IPS-18c (cell line): ENCODE results near the gene DUS1L.

Experiments
- H3K4me3 ChIP-seq: 2 replicates; pipeline ENCODE4 v1.7.0; 2013; ENCODE audit warnings: low read depth, mild to moderate bottlenecking, low read length, moderate library complexity; ENCODE audit not compliant: insufficient read depth
- H3K9me3 ChIP-seq: one replicate; pipeline ENCODE4 v1.6.1; 2013; ENCODE audit warnings: mild to moderate bottlenecking, low read length, moderate library complexity; ENCODE audit not compliant: control insufficient read depth, insufficient read depth

The DUS1L gene

DNA sequence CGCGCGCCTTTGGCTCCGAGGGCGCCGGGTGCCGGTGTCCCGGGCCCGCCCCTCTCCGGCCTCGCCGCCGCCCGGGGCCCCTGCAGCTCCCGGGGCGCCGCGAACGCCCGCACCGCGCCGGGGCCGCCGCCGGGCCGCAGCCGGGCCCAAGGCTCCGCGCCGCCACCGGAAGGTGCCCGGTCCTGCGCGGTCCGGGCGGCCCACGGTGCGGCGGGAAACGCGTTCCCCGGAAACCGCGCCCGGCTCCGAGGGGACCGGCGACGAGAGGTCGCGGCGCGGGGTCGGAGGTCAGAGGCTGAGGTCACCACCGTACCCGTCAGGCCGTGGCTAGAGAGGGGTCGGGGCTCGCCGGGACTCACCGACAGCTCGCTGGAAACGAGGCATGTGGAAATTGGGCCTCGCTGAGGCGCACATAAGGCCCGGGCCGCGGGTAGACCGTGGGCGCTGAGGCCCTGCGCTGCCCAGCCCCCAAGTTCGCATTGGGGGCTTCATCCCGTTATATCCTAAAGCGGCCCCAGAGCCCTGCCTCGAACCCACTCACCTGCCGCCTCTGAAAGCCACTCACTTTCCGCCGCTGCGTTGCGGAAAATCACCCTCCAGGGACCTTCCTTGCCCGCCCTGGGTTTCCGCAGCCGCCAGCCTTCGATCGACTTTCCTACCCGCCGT, at the start of gene DUS1L:
TSS of gene DUS1L (minus strand) at position 167 of the 666 bp plus-strand sequence. CDS start 745 bp downstream, outside the sequence.
- no peaks in the 10 kb centered on the region for H3K9me3 ChIP-seq
- H3K4me3 ChIP-seq: peak within 1 kb of the TSS; percentile 83

DNA sequence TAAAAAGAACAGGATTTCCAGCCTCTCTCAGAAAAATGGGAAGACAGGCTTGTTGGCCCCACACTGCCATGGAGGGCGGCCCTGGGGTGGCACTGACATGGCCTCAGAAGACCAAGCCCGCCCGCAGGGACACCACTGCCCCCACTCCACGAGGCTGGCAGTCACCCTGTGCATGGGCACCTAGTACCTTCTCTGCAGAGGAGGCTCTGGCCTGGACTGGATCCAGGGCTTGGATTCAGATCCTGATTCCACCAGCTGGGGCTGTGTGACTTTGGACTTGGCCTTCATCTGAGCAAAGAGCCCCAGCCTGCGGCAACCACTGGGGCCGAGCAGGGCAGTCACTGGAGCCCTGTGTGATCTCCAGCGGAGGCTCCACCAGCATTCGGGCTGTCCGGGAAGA, 49.3 kb upstream of the DUS1L start:
- H3K9me3 ChIP-seq: peaks cover 2% of the 10 kb centered on the region

DNA sequence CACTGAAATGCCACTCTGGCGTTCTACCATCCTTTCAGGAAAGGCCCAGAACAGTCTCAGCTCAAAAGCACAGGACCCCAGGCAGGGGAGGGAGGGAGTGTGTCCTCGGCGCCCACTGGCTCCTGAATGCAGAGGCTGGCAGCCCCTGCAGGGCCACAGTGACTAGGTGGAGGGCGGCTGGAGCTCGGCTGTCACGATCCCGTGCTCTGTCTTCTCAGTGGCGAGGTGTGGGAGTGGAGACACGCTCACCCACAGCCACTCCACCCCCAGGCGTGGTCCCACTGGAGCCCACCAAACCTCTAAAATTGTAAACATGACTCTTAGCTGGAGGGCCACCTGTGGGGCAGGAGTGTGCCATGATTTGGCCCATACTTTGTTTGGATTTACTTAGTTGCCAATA, 48.8 kb upstream of the DUS1L start:
- peaks cover 2% of the 10 kb centered on the region for H3K9me3 ChIP-seq
- H3K4me3 ChIP-seq: no peak overlapping the region

More for the DNA sequence above, 49.3 kb upstream of the DUS1L start:
- no peak overlapping the region for H3K4me3 ChIP-seq

DNA sequence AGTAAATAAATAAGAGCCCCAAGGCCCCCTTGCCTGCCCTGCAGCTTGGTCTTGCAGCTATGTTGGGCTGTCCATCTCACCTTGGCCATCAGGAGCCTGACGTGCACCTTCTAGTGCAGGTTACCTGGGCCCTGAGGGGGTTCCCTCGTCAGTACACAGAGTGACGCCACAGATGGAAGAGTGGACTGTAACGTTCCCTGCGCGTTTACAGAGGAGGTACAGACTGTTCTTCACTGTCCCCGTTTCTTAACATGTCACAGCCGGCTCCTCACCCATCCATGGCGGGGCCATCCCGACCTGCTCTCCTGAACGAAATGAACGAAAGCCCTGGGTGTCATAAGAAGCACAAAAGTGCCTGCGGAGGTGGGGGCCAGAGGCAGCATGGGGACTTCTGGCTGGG, 48.3 kb upstream of the DUS1L start:
- peaks cover 2% of the 10 kb centered on the region for H3K9me3 ChIP-seq
- H3K4me3 ChIP-seq: no peak overlapping the region

DNA sequence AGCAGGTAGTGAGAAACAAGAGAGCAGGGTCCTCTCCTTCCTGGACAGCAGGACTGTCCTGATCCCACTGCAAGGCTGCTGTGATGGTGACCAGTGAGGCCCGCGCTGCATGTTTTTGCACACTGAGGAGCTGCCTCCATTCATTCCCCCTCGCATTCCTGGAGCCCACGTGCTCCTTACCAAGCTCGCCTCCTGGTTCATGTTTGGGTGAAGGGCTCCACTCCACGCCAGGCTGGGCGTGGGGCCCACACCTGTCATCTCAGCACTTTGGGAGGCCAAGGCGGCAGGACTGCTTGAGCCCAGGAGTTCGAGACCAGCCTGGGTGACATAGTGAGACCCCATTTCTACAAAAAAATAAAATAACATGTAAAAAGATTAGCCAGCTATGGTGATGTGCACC, 47.8 kb upstream of the DUS1L start:
- peaks cover 2% of the 10 kb centered on the region for H3K9me3 ChIP-seq
- H3K4me3 ChIP-seq: no peak overlapping the region

DNA sequence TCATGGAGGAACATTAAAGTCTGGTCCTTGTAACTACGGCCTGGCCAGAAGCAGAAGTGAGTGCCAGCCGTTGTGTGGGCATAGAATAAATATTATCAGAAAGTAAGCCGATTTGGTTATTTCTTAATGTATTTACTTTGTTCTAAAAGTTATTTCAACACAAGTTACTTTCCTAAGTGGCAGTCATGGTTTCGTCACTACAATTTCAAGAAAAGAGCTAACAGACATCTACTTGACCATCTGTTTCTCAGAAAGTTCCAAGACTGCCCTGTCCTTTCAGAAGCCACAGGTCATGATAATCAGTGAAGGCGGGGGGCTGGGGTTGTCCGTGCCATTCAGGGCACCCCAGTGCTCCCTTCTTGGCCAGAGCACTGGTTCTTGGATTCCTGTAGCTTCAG, 47.3 kb upstream of the DUS1L start:
- Histone ChIP-seq H3K4me3 (no peak overlapping the region), H3K9me3 (peaks cover 2% of the 10 kb centered on the region)

DNA sequence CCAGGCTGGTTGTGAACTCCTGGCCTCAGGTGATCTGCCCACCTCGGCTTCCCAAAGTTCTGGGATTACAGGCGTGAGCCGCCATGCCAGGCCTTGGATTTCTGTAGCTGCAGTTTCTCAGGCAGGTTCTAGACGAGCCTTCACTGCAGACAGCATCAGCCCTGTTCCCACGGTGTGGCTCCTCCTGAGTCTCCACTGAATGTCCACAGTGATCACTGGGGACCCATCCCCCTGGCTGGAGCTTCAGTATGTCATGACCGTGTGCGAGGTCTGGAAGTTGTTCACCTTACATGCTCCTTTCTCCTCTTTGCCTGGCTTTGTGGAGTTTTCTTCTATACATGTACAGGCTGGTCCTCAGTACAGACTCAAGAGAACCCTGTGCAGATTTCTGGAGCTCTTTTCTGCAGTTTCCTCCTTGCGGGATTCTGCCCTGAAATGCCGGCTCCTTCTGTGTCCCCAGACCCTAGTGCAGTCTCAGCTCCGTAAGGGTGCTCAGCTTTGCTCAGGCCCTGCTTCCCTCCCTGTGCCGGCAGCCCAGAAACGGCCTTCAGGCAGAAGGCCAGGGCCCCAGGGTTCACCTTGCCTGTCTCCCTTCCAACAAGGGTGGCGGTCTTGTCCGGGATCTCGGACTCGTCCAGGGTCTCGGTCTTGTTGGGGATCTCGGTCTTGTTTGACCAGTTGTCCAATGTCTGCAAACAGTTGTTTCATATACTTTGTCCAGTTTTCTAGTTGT, 46.7 kb upstream of the DUS1L start:
- Histone ChIP-seq H3K9me3 (no peaks in the 10 kb centered on the region), H3K4me3 (no peak overlapping the region)

DNA sequence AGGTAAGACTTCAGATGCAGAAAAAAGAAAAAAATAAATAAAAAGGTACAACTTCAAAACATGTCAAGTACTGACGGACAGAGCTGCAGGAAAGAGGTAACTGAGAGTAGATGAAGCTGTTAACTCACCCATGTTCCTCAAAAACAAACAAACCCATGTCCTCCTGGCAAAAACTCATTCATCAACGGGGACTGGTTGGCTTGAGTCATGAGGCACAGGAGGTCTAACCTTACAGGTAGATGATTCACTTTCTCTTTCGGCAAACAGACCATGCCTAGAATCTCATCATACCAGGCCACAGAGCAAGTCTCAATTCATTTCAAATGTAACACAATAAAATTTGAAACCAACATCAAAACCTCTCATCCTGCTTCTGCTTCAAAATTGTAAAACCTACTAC, 44.7 kb upstream of the DUS1L start:
- H3K4me3 ChIP-seq: no peak overlapping the region
- no peaks in the 10 kb centered on the region for H3K9me3 ChIP-seq

DNA sequence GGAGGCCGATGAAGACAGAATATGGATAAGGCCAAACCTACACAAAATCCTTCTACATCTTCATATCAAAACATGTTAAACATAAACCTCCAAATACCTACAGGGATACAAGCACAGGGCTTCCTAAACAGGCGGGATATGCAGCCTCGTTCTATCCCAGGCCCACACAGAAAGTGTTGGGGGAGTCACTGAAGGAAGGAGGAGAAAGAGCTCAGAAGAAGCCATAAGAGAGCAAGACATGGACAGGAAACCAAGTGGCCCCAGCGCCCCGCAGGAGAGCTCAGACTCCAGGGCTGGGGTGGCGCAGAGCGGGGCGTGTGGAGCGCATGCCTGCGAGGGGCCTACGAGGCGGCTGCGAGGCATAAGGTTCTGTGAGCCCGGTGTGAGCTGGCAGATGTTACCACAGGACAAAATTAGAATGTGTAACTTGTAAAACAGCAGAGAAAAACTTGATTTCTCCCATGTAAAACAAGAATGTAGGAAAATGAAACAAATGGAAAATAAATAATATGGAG, 43.4 kb upstream of the DUS1L start:
- no peak overlapping the region for H3K4me3 ChIP-seq
- H3K9me3 ChIP-seq: no peaks in the 10 kb centered on the region

DNA sequence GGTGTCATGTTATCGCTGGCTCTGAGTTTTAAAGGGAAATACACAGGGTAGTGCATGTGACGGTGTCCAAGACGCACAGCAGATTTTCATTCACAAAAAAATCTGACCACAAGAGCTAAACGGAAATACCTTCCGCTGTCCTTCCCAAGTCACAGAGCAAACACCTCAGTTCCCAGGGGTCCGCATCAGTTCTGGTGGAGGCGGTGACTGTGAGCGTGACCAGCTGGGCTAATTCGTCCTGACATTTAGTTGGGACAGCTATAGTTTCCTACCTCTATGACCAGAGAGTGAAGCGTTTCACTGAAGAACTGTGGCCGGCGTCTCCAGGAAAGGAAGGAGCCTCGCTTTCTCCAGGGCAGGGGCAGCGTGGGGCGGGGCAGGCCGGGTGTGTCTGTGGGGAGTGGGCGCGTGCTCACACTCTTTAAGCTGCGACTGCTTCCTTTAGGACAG, 42.9 kb upstream of the DUS1L start:
- no peak overlapping the region for H3K4me3 ChIP-seq

DNA sequence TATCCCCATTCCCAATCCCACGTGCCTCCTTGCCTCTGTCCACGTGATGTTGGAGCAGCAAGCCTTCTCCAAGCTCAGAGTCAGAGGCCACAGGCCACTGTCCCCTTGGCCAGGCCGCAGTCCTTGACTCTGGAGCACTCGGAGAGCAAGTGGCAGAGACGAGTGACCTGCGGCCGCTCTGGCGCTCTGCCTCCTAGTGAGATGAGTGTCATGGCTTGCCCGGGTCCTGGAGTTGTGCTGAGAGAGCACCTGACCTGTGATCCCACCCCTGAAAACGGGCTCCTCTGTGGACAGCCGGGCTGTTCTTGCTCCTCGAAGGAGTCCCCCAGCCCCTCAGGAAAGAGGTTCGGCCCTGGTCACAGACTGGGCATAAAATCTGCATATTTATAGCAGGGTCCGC, 42.4 kb upstream of the DUS1L start:
- H3K9me3 ChIP-seq: no peaks in the 10 kb centered on the region

More for the DNA sequence above, 42.9 kb upstream of the DUS1L start:
- H3K9me3 ChIP-seq: no peaks in the 10 kb centered on the region

DNA sequence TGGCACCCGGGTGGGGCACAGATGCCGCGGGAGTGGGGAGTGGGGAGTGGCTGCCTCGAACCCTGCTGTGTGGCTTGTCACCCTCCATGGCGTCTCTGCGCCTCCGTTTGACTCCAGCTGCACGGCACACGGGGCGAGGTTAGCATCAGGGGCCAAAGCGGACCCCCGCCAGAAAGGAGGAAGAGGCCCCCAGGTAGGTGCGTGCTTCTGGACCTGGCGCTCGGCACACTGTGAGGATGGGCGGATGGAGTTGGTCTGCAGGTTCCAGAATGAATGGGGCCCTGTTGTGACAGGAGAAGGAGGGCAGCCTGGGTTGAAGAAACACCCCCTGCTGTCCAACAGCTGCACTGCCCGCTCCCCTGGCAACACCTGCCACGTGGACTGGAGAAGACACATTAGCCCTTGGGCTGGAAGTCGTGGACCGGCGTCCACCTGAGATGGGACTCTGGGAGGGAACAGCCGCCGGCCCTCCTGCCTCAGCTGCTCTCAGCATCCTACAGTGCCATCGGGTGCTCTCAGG, 41.8 kb upstream of the DUS1L start:
- no peak overlapping the region for H3K4me3 ChIP-seq
- no peaks in the 10 kb centered on the region for H3K9me3 ChIP-seq

More for the DNA sequence above, 42.4 kb upstream of the DUS1L start:
- H3K4me3 ChIP-seq: no peak overlapping the region

DNA sequence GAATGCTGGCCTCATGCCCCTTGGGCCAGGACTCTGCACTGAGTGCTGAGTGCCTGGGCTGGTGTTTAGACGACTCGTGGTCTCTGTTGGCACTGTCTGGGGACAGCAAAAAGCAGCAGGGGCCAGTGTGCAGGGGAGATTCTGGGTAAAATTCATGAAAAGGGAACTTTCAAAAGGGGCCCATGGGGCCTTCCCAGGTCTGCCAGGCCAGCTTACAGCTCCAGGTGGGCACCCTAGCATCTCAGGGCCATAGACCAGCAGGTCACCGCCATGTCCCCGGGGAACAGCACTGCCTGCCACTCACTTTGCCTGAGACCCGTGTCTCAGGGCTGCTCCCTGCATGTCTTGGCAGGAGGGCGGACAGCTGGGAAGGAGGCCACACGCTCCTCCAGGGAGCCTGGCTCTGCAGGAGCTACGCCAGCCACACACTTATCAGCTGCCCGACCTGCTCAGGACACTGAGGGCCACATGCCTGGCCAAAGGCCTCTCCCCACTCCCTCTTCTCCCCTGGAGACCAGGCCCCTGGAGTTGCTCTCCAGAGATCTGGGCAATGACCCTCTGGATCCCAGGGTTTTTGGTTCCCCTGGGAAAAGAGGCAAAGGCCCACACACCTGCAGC, 41.2 kb upstream of the DUS1L start:
- Histone ChIP-seq H3K9me3 (no peaks in the 10 kb centered on the region), H3K4me3 (no peak overlapping the region; the same call in 1 of the 2 replicates)

DNA sequence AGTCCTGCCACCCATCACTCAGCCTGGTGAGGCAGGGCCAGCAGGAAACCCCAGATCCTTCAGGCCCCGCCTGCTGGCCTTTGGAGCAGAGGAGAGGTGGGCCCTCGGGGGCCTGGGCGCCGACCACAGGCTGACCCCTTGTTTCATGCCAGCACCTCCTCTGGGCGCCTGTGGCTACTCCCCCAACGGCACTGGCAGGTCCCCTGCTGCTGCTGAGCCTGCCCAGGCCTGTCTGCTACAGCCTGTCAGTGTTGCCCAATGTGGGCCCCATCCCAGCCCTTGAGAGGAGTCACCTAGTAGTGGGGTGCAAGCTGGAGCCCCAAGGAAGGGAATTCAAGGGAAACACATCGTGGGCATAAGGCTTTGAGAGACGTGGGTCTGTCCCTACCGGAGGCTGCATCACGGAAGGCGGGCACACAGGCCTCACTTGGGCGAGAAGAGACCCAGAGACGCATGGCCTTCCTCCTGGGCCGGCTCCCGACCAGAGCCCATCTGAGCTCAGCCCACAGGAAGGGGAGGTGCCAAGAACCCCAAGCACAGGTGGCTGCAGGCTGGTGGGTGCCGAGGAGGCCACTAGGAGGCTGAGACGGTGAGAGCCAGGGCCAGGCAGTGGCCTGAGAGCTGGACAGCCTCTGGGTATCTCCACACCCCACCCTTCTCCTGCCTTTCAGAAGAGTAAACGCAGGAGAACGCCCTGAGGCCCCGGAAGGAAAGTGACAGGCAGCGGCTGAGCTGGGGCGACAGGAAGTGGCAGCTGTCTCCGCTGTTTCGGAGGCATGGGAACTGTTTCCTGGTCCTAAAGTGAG, 40.5 kb upstream of the DUS1L start:
- H3K4me3 ChIP-seq: peak overlapping the region; percentile 10; the same call in 1 of the 2 replicates
- no peaks in the 10 kb centered on the region for H3K9me3 ChIP-seq

DNA sequence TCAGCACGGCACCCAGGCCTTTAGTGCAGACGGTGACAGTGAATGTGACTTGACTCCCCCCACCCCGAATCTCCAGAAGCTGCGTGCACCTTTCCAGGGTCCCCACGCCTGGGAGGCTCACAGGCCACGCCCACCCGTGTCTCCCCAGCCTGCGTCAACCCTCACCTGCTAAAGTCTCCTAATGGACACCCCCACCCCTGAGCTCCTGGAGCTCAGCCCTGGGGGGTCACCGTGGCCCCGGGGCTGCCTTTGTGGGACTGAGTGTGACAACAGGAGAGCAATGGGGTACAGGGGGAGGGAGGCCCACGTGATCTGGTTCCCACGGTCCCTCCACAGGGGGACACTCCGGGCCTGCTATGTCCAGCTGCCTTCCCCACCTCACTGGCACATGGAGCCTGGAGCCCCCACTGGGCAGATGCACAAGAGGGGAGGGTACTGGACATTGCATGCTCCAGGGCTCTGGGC, 39.8 kb upstream of the DUS1L start:
- Histone ChIP-seq H3K4me3 (no peak overlapping the region), H3K9me3 (no peaks in the 10 kb centered on the region)

DNA sequence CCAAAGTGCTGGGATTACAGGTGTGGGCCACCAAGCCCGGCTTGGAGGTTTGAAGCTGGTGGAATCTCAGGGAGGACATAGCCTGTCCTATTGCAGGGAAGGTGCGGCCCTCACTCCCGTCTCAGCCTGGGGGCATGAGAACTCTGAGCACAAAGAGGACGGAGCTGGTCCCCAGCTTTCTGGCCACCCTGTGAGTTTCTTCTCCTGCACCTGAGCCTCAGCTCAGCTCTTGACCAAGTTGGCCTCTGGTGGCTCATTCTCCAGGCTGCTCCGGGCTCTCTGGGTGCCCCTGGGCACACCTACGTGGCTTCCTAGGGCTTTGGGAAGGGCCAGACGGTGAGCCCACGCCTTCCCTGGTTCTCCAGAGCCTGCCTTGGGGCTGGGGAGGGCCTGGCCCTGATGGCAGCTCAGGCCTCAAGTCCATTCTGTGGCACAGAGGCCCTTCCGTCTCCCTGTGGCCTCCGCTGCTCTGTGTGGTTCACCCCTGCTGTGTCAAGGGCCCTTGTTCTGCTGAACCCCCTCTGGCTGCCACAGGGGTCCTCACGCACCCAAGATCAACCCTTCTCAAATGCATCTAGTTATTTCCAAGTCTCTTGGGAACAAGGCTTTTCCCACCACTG, 39.3 kb upstream of the DUS1L start:
- H3K4me3 ChIP-seq: no peak overlapping the region
- H3K9me3 ChIP-seq: no peaks in the 10 kb centered on the region
